LNCAP (cell line): ENCODE results near the gene PKN2.

Experiments used
- TF ChIP-seq, protein P1 (sequence below): fragments of 450-650 bp; IDR thresholded peaks from 2 replicates; pipeline ENCODE4 v1.5.1; 2017; ENCODE audit warnings: mild to moderate bottlenecking

Gene PKN2

DNA sequence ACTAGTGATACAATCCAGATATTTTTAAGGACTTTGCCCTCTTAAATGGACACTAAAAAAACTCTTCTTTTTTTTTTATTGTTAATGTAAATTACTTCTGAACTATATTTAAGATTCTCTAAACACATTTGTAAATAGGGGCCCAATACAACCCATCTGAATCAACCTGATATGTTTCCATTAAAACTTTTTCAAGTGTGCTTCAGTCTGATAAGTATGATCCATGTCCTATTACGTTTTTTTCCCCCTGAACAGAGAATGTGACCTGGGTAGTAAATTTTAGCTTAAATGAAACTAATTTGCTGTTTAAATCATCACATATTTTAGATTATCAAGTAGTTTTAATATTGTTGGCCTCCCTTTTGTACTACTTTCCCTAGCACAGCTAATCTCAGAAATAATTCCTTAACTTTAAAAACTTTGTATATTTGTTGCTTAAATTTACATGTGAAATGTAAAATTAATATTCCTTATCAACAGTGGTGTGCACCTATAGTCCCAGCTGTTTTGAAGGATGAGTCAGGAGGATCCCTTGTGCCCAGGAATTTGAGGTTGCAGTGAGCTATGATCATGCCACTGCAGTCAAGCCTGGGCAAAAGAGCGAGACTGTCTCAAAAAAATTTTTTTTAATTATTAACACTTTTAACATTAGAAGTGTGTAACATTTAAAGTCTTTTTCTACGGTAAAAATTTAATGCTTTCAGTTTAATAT lies 3.0 kb upstream of the PKN2 start:
- TF ChIP-seq, protein P1, sequence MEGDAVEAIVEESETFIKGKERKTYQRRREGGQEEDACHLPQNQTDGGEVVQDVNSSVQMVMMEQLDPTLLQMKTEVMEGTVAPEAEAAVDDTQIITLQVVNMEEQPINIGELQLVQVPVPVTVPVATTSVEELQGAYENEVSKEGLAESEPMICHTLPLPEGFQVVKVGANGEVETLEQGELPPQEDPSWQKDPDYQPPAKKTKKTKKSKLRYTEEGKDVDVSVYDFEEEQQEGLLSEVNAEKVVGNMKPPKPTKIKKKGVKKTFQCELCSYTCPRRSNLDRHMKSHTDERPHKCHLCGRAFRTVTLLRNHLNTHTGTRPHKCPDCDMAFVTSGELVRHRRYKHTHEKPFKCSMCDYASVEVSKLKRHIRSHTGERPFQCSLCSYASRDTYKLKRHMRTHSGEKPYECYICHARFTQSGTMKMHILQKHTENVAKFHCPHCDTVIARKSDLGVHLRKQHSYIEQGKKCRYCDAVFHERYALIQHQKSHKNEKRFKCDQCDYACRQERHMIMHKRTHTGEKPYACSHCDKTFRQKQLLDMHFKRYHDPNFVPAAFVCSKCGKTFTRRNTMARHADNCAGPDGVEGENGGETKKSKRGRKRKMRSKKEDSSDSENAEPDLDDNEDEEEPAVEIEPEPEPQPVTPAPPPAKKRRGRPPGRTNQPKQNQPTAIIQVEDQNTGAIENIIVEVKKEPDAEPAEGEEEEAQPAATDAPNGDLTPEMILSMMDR, result no peak

DNA sequence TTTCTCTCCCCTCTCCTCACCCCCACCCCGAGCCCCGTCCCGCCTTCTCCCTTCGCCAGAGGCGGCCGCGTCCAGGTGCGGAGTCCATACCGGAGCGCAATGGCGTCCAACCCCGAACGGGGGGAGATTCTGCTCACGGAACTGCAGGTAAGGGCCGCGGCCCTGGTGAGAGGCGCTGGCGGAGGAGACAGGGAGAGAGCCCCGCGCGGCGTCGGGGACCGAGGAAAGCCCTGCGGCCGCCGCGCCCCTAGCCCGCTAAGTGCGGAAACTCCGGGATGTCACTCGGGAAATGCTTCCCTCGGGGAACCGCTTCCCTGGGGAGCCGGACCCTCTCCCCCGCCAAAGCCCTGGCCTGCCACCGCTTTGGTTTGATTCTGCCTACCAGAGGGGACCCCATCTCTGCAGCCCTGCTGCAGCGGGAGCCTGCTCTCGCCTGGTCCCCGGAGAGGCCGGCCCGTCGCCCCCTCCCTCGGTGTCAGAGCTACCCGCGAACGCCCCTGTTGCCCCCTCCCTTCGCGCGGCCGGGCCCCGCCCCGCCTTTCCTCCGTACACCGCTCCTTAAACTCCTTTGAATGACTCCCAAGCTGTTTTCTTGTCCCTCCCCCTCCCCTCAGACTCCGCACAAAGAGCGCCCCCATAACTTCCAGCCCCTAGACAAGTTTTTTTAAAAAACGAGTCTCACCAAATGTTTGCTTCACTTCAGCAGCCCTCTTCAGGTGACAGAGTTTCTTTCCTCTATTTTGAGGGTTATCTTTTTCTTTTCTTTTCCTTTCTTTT lies 597 bp downstream of the PKN2 start:
- TF ChIP-seq, protein P1, result no peak

DNA sequence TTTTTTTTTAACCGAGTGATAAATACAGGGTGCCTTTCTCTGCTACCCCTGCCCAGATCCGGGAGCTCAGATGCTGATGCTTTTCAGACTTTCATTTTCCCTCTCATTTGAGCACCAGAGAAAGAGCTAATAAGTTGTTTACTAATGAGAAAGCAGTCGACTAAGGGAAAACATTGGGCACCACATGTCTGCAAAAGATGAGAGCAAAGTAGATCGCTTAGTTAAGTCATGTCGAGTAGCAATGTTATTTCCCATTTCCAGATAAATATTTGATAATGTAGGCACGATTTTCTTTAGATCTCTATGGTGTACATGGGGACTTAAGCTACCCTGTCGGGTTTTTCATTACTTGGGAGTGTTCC lies 1.2 kb downstream of the PKN2 start:
- TF ChIP-seq, protein P1, result no peak

DNA sequence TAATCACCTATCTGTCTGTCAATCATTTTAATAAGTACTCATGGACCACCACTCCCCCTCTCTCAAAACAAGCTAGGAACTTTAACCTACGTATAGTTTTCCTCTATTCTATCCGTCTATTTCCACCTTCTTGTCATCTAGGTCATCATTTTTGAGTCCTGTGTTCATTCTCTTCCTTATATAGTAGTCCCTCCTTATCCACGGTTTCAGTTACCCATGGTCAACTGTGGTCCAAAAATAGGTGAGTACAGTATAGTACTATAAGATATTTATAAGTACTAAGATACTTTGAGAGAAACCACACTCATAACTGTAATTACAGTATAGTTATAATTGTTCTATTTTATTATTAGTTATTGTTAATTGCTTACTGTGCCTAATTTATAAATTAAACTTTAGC lies 7.5 kb downstream of the PKN2 start:
- TF ChIP-seq, protein P1, result no peak

DNA sequence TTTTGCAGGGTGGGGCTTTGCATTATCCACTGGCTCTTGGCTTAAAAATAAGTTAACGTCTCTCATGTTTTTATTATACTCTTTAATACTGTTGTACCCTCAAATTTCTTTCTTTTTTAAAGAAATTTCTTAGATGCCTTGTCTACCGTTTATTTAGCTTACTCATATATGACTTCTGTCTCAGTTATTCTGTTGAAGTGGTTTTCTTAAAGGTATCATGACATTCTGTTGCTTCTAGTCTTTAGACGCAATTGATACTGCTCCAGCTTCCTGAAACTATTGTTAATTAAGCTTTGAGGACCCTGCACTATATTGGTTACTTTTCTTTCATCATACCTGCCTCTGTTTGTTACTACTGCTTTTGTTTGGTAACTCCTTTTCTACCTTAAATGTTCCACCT lies 11.7 kb downstream of the PKN2 start:
- TF ChIP-seq, protein P1, result no peak

DNA sequence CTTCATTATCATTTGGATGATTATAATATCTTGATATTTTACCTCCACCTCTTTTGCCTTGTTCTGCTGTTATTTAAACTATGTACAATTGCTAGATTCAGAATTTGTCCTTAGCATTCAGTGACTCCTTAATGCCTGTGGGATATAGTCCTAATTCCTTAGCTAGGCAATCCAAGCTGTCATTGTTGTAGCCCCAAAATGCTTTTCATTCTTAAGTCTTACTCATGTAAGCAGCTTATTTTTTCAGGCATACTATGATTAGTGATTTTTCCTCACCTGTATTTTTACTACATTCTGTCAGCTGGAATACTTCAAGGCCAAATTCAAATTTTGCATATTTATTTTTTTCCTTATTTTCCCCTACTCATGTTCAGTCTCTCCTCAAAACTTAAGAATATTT lies 13.4 kb downstream of the PKN2 start:
- TF ChIP-seq, protein P1, result no peak

DNA sequence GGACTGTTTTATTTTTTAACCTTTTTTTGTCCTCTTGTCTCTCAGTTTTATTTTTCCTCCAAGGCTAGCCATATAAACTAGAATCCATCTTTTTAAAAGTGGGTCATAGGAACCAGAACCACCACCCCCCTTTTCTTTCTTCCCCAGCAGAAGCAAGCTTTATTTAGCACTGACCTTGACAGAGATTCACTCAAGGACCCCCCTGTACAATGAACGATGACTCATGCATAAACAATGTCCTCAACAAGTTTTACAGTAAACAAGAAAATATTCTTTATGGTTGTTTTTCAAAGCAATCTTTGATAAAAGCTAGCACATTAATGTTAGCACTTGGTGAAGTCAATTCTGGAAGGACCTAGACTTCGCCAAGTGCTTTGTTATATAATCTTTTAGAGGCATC lies 14.1 kb downstream of the PKN2 start:
- TF ChIP-seq, protein P1, result no peak
